Measurements from ENCODE around the gene IGLL1. TPM values are rescaled to one million over a fixed set of nuclear protein-coding genes. Genes with fewer than 3 reads are reported as not detected.

Gene IGLL1
- total RNA-seq, 1 donor from 2014 or later: not detected

DNA sequence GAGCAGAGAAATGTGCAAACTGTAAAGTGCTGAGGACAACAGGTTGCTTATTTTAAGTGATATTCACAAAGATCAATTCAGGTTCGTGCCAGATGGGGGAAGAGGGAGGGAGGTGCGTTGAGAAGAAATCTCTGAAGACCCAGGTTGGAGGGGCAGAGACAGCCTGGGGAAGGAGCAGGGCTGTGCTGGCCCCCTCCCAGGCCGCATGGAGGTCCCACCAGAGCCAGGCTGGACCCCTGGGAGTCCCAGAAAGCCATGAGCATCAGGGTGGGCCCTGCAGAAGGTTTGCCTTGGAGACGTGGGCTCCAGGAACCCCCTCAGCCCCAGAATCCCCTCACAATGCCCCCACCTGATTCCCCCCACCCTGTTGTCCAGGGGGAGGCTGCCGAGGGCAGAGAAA lies 47.4 kb downstream of the IGLL1 start:
- Histone ChIP-seq H3K79me2 (ENCODE audit: low read depth) (no peaks in the 10 kb centered on the region), H3K36me3 (no peaks in the 10 kb centered on the region), H3K27ac (no peak overlapping the region), H3K4me1 (peaks cover 41% of the 10 kb centered on the region), H4K20me1 (ENCODE audit: low read depth) (no peaks in the 10 kb centered on the region), H3F3A (ENCODE audit: low read depth) (peaks cover 8% of the 10 kb centered on the region), H3K4me3 (no peak overlapping the region), H2AFZ (replicated peaks) (peak overlapping the region; percentile 66), H3K9me3 (ENCODE audit: low read depth) (no peaks in the 10 kb centered on the region), H3K27me3 (peaks cover 11% of the 10 kb centered on the region), H3K9ac (no peak overlapping the region), H3K4me2 (peak overlapping the region; percentile 38)
- Mint-ChIP-seq H3K4me1 (peaks cover 72% of the 10 kb centered on the region), H3K36me3 (no peaks in the 10 kb centered on the region), H3K9me3 (no peaks in the 10 kb centered on the region), H3K27me3 (ENCODE audit: insufficient read depth, low read depth) (peaks cover 2% of the 10 kb centered on the region), H3K4me3 (peak overlapping the region; percentile 63), H3K27ac (peak overlapping the region; percentile 98)
- TF ChIP-seq EZH2 (IDR thresholded peaks at IDR 0.05): no peak
- TF ChIP-seq, protein P1, sequence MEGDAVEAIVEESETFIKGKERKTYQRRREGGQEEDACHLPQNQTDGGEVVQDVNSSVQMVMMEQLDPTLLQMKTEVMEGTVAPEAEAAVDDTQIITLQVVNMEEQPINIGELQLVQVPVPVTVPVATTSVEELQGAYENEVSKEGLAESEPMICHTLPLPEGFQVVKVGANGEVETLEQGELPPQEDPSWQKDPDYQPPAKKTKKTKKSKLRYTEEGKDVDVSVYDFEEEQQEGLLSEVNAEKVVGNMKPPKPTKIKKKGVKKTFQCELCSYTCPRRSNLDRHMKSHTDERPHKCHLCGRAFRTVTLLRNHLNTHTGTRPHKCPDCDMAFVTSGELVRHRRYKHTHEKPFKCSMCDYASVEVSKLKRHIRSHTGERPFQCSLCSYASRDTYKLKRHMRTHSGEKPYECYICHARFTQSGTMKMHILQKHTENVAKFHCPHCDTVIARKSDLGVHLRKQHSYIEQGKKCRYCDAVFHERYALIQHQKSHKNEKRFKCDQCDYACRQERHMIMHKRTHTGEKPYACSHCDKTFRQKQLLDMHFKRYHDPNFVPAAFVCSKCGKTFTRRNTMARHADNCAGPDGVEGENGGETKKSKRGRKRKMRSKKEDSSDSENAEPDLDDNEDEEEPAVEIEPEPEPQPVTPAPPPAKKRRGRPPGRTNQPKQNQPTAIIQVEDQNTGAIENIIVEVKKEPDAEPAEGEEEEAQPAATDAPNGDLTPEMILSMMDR (IDR thresholded peaks at IDR 0.05): no peak
- TF ChIP-seq EZH2phosphoT487 (IDR thresholded peaks at IDR 0.05): no peak
- DNase-seq (ENCODE audit: low spot score): no peak

DNA sequence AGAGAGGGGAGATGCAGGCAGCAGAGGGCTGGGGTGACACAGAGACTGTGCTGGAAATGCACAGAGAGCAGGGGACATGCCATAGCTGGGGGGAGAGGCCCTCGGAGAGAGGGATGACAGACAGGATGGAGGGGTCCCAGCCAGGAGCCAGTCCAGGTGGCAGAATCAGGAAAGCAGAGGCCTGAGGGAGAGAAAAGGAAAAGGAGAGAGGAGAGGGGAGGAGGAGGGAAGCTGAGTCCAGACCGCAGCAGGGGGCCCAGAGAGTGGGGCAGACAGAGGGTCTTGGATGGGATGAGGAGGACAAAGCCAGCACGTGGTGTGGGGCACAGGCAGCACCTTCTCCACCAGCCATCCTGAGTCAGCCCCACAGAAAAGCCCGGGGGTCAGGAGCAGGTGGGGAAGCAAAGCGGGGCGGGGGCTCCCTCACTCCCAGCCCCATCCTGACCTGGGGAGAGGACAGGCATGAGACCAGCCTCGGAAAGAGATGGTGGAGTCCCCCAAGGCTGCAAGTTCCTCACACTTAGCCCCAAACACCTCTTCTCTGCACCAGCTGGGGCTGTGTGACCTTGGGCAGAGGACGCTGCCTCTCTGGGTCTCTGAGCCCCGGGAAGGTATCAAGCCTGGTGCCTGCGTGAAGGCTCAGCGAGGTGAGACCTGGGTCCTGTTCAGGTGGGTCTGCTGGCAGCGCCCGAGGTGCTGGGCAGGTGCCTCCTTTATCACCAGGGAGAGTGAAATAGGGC lies 48.0 kb downstream of the IGLL1 start:
- H3K27ac Mint-ChIP-seq: peak overlapping the region; percentile 98
- H3K4me2 ChIP-seq: peak overlapping the region; percentile 38
- no peaks in the 10 kb centered on the region for H3K36me3 ChIP-seq
- H3K79me2 ChIP-seq (ENCODE audit: low read depth): no peaks in the 10 kb centered on the region
- H3K36me3 Mint-ChIP-seq: no peaks in the 10 kb centered on the region
- peak overlapping the region; percentile 10 for H3K4me3 Mint-ChIP-seq
- H3K27ac ChIP-seq: no peak overlapping the region
- DNase-seq (ENCODE audit: low spot score): no peak
- H3K9ac ChIP-seq: no peak overlapping the region
- no peaks in the 10 kb centered on the region for H4K20me1 ChIP-seq (ENCODE audit: low read depth)
- H3F3A ChIP-seq (ENCODE audit: low read depth): peaks cover 8% of the 10 kb centered on the region
- no peaks in the 10 kb centered on the region for H3K9me3 Mint-ChIP-seq
- no peak overlapping the region for H2AFZ ChIP-seq (replicated peaks)
- TF ChIP-seq EZH2 (IDR thresholded peaks at IDR 0.05): no peak
- TF ChIP-seq EZH2phosphoT487 (IDR thresholded peaks at IDR 0.05): no peak
- TF ChIP-seq, protein P1 (IDR thresholded peaks at IDR 0.05): no peak
- peaks cover 2% of the 10 kb centered on the region for H3K27me3 Mint-ChIP-seq (ENCODE audit: insufficient read depth, low read depth)
- H3K4me1 ChIP-seq: peaks cover 35% of the 10 kb centered on the region
- no peak overlapping the region for H3K4me3 ChIP-seq
- H3K4me1 Mint-ChIP-seq: peaks cover 71% of the 10 kb centered on the region
- H3K9me3 ChIP-seq (ENCODE audit: low read depth): no peaks in the 10 kb centered on the region
- peaks cover 5% of the 10 kb centered on the region for H3K27me3 ChIP-seq

DNA sequence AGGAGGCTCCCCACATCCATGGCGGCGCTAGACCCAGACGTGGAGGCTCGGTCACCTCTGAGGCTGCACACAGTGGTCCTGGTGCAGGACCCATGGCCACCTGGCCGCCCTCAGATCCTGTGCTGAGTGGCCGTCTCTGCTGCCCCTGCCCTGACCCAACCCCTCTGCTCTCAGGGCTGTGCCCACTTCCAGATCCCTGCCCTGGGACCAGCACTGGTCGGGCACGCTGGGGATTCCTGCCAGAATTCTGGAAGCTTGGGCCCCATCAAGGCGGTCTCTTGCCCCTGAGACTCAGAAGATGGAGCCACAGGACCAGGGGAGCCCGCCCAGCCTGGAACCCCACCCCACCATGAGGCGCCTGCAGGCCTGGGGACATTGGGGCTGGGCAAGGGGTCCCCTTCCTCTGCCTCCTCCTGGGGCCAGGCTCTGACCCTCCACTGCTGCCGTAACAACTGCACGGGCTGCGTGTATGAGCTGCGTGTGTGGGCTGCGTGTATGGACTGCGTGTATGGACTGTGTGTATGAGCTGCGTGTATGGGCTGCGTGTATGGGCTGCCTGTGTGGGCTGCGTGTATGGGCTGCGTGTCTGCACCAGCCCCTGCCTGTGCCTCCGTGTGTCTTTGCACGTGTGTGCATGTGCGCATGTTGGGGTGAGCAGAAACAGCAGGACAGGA lies 48.7 kb downstream of the IGLL1 start:
- Mint-ChIP-seq H3K36me3 (no peaks in the 10 kb centered on the region), H3K9me3 (no peaks in the 10 kb centered on the region), H3K27me3 (ENCODE audit: insufficient read depth, low read depth) (peaks cover 1% of the 10 kb centered on the region), H3K4me1 (peaks cover 64% of the 10 kb centered on the region), H3K4me3 (peak overlapping the region; percentile 10), H3K27ac (peak overlapping the region; percentile 96)
- H2AFZ ChIP-seq (replicated peaks): no peak overlapping the region
- H3K4me1 ChIP-seq: peaks cover 28% of the 10 kb centered on the region
- no peaks in the 10 kb centered on the region for H3K36me3 ChIP-seq
- no peaks in the 10 kb centered on the region for H3K27me3 ChIP-seq
- no peak for DNase-seq (ENCODE audit: low spot score)
- no peak overlapping the region for H3K27ac ChIP-seq
- no peak overlapping the region for H3K9ac ChIP-seq
- TF ChIP-seq, protein P1 (IDR thresholded peaks at IDR 0.05): no peak
- TF ChIP-seq EZH2phosphoT487 (IDR thresholded peaks at IDR 0.05) (no peak), EZH2 (IDR thresholded peaks at IDR 0.05) (no peak)
- no peaks in the 10 kb centered on the region for H3K79me2 ChIP-seq (ENCODE audit: low read depth)
- H3K4me3 ChIP-seq: no peak overlapping the region
- peaks cover 8% of the 10 kb centered on the region for H3F3A ChIP-seq (ENCODE audit: low read depth)
- no peaks in the 10 kb centered on the region for H4K20me1 ChIP-seq (ENCODE audit: low read depth)
- H3K9me3 ChIP-seq (ENCODE audit: low read depth): no peaks in the 10 kb centered on the region
- H3K4me2 ChIP-seq: no peak overlapping the region

Measured in neural progenitor cell (in vitro differentiated cells).